ENCODE results near the gene RPL22L1.
A peak's percentile ranks its signal among the peaks of the same experiment; 100 is the strongest.
"Not testable (repeated sequence)": the region's sequence is repeated elsewhere in the genome, so short reads cannot be mapped to it uniquely, and the experiment has no call there.

RPL22L1 gene

DNA sequence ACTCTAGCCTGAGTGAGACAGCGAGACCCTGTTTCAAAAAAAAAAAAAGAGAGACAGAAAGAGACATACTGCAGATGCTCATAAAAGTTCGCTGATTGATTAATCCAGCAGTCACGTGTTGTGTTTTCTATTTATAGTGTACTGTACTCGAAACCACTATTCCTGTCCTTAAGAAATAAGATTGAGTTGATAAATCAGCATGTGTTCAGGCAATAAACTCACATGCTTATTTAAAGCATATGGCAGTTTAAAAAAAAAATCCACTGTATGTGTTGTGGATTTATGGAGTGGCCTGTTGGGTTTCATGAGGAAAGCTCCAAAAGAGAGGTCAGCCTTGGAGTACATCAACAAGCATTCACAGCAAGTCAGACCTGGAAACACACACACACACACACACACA lies 17.7 kb downstream of the RPL22L1 start:
- Histone ChIP-seq H3K36me3 (ENCODE audit: control insufficient read depth, insufficient read depth, low read length, severe bottlenecking) (no peaks in the 10 kb centered on the region), H3K4me1 (ENCODE audit: control insufficient read depth, insufficient read depth, low read length) (no peaks in the 10 kb centered on the region), H3K27me3 (replicated peaks; ENCODE audit: control insufficient read depth, insufficient read depth, low read length) (no peaks in the 10 kb centered on the region), H3K4me3 (ENCODE audit: low read length) (no peak overlapping the region), H3K9ac (ENCODE audit: low read length) (no peak overlapping the region), H3K9me3 (ENCODE audit: control insufficient read depth, low read length) (no peaks in the 10 kb centered on the region)
- DNase-seq (ENCODE audit: low read depth) = no peak

DNA sequence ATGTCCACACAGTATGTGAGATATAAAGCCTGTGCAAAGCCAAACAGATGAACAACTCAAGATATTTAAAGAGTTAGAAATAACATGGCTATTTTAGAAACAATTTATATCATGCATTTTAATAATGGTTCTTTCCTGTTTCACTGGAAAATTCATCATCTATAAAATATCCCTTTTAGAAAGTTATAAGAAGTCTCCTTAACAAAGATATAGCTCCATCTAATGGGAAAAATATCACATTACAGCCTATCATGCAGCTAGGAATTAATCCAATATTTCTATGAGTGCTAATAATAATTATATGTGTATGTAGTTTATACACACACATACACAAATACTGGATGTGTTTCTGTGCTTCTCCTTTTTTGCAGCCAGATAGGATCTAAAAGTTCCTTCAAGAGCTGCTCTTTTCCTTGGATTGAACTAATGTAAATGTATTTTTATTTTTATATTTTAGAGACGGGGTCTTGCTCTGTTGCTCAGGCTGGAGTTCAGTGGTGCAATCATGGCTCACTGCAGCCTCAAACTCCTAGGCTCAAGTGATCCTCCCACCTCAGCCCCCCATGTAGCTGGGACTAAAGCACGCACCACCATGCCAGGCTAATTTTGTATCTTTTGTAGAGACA lies 21.6 kb downstream of the RPL22L1 start:
- DNase-seq (ENCODE audit: low read depth) = peak; percentile 69
- no peaks in the 10 kb centered on the region for H3K36me3 ChIP-seq (ENCODE audit: control insufficient read depth, insufficient read depth, low read length, severe bottlenecking)
- H3K9ac ChIP-seq (ENCODE audit: low read length) = no peak overlapping the region
- H3K4me1 ChIP-seq (ENCODE audit: control insufficient read depth, insufficient read depth, low read length) = no peaks in the 10 kb centered on the region
- no peaks in the 10 kb centered on the region for H3K27me3 ChIP-seq (replicated peaks; ENCODE audit: control insufficient read depth, insufficient read depth, low read length)
- H3K9me3 ChIP-seq (ENCODE audit: control insufficient read depth, low read length) = no peaks in the 10 kb centered on the region
- no peak overlapping the region for H3K4me3 ChIP-seq (ENCODE audit: low read length)

DNA sequence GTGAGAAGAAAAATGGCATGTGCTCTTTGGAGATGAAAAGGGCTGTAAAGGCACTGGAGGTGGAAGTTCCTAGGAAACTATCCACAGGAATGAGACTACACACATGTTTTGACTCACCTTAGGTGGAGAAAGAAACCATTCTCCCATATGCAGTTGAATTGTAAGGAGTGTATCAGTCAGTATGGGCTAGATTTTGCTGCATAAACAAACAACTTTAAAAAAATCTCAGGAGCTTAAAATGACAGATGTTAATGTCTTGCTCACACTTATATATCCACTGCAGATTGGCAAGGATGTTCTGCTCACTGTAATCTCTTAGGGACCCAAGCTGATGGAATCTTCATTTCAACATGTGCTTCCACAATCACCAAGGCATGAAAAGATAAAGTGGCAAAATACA lies 25.6 kb downstream of the RPL22L1 start:
- no peaks in the 10 kb centered on the region for H3K36me3 ChIP-seq (ENCODE audit: control insufficient read depth, insufficient read depth, low read length, severe bottlenecking)
- H3K9me3 ChIP-seq (ENCODE audit: control insufficient read depth, low read length) = no peaks in the 10 kb centered on the region
- no peak overlapping the region for H3K4me3 ChIP-seq (ENCODE audit: low read length)
- H3K9ac ChIP-seq (ENCODE audit: low read length) = no peak overlapping the region
- H3K27me3 ChIP-seq (replicated peaks; ENCODE audit: control insufficient read depth, insufficient read depth, low read length) = no peaks in the 10 kb centered on the region
- no peaks in the 10 kb centered on the region for H3K4me1 ChIP-seq (ENCODE audit: control insufficient read depth, insufficient read depth, low read length)
- DNase-seq (ENCODE audit: low read depth) = no peak

DNA sequence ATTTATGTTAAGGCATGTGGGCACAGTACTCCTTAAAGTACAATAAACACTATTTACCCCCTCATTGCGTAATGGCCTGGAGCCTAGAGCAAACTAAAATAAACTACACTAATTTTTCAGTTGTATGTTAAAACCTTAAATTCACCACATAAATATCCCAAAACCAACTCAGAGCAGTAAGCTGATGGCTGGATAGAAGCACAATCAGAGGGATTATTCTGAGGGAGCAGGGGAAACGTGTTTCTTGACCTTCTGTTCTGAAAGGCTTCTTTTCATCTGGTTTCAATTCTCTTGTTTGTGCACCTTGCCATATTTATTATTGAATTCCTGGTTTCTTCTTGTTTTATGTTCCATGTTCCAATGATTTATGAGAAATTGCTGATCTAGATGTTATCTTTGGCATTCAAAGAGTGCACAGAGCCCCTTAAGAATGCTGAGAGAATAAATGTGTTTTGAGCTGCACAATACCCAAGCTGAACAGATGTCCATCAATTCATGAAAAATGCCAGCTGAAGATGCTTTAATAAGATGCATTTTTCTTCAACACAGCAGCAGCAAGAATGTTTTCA lies 29.6 kb downstream of the RPL22L1 start:
- H3K4me3 ChIP-seq (ENCODE audit: low read length) = no peak overlapping the region
- H3K27me3 ChIP-seq (replicated peaks; ENCODE audit: control insufficient read depth, insufficient read depth, low read length) = no peaks in the 10 kb centered on the region
- no peaks in the 10 kb centered on the region for H3K4me1 ChIP-seq (ENCODE audit: control insufficient read depth, insufficient read depth, low read length)
- DNase-seq (ENCODE audit: low read depth) = peak; percentile 78
- H3K9ac ChIP-seq (ENCODE audit: low read length) = no peak overlapping the region
- no peaks in the 10 kb centered on the region for H3K36me3 ChIP-seq (ENCODE audit: control insufficient read depth, insufficient read depth, low read length, severe bottlenecking)
- H3K9me3 ChIP-seq (ENCODE audit: control insufficient read depth, low read length) = no peaks in the 10 kb centered on the region

DNA sequence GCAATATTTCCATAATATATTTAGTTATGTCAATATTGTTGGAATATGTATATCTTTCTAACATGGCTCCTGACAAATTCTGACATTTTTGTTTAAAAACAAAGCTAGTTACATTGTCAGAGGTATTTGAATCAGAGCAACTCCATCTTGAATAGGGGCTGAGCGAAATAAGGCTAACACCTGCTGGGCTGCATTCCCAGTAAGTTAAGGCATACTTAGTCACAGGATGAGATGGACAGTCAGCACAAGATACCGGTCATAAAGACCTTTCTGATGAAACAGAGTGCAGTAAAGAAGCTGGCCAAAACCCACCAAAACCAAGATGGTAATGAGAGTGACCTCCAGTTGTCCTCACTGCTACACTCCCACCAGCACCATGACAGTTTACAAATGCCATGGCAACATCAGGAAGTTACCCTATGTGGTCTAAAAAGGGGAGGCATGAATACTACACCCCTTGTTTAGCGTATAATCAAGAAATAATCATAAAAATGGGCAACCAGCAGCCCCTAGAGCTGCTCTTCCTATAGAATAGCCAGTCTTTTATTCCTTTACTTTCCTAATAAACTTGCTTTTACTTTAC lies 30.4 kb downstream of the RPL22L1 start:
- Histone ChIP-seq H3K9ac (ENCODE audit: low read length) (no peak overlapping the region), H3K27me3 (replicated peaks; ENCODE audit: control insufficient read depth, insufficient read depth, low read length) (no peaks in the 10 kb centered on the region), H3K9me3 (ENCODE audit: control insufficient read depth, low read length) (no peaks in the 10 kb centered on the region), H3K4me1 (ENCODE audit: control insufficient read depth, insufficient read depth, low read length) (no peaks in the 10 kb centered on the region), H3K4me3 (ENCODE audit: low read length) (no peak overlapping the region), H3K36me3 (ENCODE audit: control insufficient read depth, insufficient read depth, low read length, severe bottlenecking) (no peaks in the 10 kb centered on the region)
- no peak for DNase-seq (ENCODE audit: low read depth)

DNA sequence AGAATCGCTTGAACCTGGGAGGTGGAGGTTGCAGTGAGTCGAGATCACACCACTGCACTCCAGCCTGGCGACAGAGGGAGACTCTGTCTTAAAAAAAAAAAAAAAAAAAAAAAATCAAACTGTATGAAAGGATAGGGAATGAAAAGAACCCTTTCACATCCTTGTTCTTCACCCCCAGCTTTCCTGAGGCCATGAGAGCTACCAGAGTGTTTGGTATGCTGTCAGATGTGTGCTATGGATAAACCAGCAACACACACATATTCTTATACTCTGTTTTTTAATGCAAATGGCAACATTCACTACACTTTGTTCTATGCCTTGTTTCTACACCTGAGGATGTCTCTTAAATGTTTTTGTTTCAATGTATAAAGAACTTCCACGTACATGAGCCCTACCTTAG lies 33.5 kb downstream of the RPL22L1 start:
- no peak for DNase-seq (ENCODE audit: low read depth)
- Histone ChIP-seq H3K9ac (ENCODE audit: low read length) (no peak overlapping the region), H3K9me3 (ENCODE audit: control insufficient read depth, low read length) (no peaks in the 10 kb centered on the region), H3K36me3 (ENCODE audit: control insufficient read depth, insufficient read depth, low read length, severe bottlenecking) (no peaks in the 10 kb centered on the region), H3K4me3 (ENCODE audit: low read length) (no peak overlapping the region), H3K4me1 (ENCODE audit: control insufficient read depth, insufficient read depth, low read length) (no peaks in the 10 kb centered on the region), H3K27me3 (replicated peaks; ENCODE audit: control insufficient read depth, insufficient read depth, low read length) (no peaks in the 10 kb centered on the region)

DNA sequence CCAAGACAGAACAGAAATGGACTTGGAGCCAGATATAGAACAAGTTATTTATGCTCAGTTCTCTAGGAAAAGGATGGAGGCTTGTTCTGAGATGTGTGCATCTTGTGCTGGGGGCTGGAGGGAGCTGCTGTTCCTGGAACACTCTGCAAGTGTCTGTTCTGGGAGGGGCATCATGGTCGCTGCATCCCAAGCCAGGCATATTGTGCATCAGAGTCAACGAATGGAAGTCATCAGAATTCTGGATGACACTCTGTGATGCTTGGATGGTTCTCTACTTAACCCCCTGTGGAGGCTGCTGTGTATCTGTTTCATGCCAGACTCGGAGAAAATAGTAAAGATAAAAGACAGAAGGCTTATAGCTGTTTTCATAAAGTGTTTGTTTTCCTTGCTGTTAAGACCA lies 34.7 kb downstream of the RPL22L1 start:
- Histone ChIP-seq H3K9me3 (ENCODE audit: control insufficient read depth, low read length) (no peaks in the 10 kb centered on the region), H3K36me3 (ENCODE audit: control insufficient read depth, insufficient read depth, low read length, severe bottlenecking) (no peaks in the 10 kb centered on the region)
- DNase-seq (ENCODE audit: low read depth) = no peak

DNA sequence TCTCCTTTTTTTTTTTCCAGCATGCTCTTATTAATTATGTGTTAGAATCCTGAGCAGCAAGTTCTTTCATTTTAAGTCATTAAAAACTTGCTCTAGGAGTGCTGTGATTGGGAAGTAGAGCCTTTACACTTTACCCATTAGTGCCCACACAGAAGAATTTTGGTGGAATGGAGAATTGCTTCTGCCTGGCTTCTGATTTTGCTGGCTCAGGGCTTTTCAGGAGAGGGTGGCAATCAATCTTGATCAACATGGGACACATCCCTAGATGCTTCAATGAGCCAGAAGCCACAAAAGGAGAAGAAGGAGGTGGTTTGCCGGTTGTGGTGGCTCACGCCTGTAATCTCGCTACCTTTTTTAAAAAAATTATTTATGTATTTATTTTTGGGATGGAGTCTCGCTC lies 39.4 kb downstream of the RPL22L1 start:
- Histone ChIP-seq H3K4me1 (ENCODE audit: control insufficient read depth, insufficient read depth, low read length) (no peaks in the 10 kb centered on the region), H3K27me3 (replicated peaks; ENCODE audit: control insufficient read depth, insufficient read depth, low read length) (no peaks in the 10 kb centered on the region), H3K9ac (ENCODE audit: low read length) (no peak overlapping the region), H3K9me3 (ENCODE audit: control insufficient read depth, low read length) (no peaks in the 10 kb centered on the region), H3K36me3 (ENCODE audit: control insufficient read depth, insufficient read depth, low read length, severe bottlenecking) (no peaks in the 10 kb centered on the region), H3K4me3 (ENCODE audit: low read length) (no peak overlapping the region)
- no peak for DNase-seq (ENCODE audit: low read depth)

More for the DNA sequence above, 34.7 kb downstream of the RPL22L1 start:
- no peaks in the 10 kb centered on the region for H3K27me3 ChIP-seq (replicated peaks; ENCODE audit: control insufficient read depth, insufficient read depth, low read length)
- no peaks in the 10 kb centered on the region for H3K4me1 ChIP-seq (ENCODE audit: control insufficient read depth, insufficient read depth, low read length)
- no peak overlapping the region for H3K4me3 ChIP-seq (ENCODE audit: low read length)
- no peak overlapping the region for H3K9ac ChIP-seq (ENCODE audit: low read length)

DNA sequence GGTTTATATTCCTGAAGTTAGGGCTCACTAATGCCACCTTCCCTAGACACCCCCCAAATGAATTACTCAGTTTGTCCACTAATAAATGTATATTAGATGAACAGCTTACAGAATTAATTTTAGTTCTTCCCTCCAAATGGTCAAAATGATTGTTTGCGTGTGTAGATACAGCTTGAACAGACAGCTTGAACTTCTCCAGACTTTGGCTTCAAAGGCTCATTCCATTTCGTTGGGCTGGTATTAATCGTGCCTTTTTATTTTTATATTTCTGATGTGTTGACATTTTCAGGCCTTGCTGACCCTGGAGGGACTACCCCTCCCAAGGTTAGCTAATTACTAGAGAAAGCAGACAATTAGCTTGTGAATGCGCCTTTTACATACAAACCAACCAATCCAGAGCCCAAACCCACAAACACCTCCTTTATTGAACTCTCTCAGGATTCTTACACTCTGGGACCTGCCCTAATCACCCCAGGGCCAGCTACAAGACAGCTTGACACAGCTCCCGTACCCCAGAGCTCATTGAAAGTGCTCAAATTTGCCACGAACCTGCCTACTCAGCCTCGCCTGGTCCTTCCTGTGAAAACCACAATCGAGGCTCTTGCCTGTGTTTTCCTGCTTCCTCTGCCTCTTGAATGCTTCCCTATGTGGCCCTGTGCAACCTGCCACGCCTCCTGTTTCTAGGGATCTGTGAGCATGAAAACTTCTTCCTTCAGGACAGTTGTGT lies 40.3 kb downstream of the RPL22L1 start:
- H3K9me3 ChIP-seq (ENCODE audit: control insufficient read depth, low read length) = no peaks in the 10 kb centered on the region
- no peaks in the 10 kb centered on the region for H3K36me3 ChIP-seq (ENCODE audit: control insufficient read depth, insufficient read depth, low read length, severe bottlenecking)
- H3K9ac ChIP-seq (ENCODE audit: low read length) = no peak overlapping the region
- no peak overlapping the region for H3K4me3 ChIP-seq (ENCODE audit: low read length)
- H3K27me3 ChIP-seq (replicated peaks; ENCODE audit: control insufficient read depth, insufficient read depth, low read length) = no peaks in the 10 kb centered on the region
- no peak for DNase-seq (ENCODE audit: low read depth)
- no peaks in the 10 kb centered on the region for H3K4me1 ChIP-seq (ENCODE audit: control insufficient read depth, insufficient read depth, low read length)

DNA sequence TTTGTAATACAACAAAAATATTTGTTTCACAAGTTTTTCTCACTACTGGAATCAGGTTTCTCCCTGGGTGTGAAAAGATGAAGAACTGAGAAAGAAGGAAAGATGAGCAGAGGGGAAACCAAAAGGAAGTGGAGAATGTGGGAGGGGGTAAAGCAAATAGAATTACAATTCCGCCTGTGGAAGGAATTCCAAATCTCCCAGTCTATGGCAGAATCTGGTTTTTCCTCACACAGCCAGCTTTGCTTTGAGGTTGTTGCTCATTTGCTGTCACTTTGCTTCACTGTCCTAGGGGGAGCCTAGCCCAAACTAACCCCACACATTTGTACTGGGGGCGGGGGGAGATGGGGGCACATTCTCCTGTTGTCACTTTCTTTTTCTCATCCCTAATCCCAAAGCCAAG lies 43.9 kb downstream of the RPL22L1 start:
- Histone ChIP-seq H3K4me1 (ENCODE audit: control insufficient read depth, insufficient read depth, low read length) (no peaks in the 10 kb centered on the region), H3K4me3 (ENCODE audit: low read length) (no peak overlapping the region), H3K9me3 (ENCODE audit: control insufficient read depth, low read length) (no peaks in the 10 kb centered on the region), H3K36me3 (ENCODE audit: control insufficient read depth, insufficient read depth, low read length, severe bottlenecking) (no peaks in the 10 kb centered on the region), H3K9ac (ENCODE audit: low read length) (no peak overlapping the region), H3K27me3 (replicated peaks; ENCODE audit: control insufficient read depth, insufficient read depth, low read length) (no peaks in the 10 kb centered on the region)
- DNase-seq (ENCODE audit: low read depth) = no peak

DNA sequence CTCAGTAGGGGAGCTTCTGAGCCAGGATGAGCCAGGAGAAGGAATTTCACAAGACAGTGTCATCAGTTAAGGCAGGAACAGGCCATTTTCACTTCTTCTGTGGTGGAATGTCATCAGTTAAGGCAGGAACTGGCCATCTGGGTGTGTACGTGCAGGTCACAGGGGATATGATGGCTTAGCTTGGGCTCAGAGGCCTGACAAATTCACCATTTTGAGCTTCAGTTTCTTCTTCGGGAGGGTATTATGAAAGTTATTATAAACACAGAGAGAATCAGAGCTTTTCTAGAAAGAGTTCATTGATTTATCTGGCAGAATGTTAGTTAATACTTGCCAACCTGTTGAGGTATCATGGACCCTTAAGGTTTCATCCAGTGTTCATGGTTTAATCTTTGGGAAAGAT lies 46.4 kb downstream of the RPL22L1 start:
- not testable (repeated sequence) for H3K9me3 ChIP-seq (ENCODE audit: control insufficient read depth, low read length); H3K27me3 ChIP-seq (replicated peaks; ENCODE audit: control insufficient read depth, insufficient read depth, low read length); DNase-seq (ENCODE audit: low read depth); H3K9ac ChIP-seq (ENCODE audit: low read length); H3K4me3 ChIP-seq (ENCODE audit: low read length); H3K4me1 ChIP-seq (ENCODE audit: control insufficient read depth, insufficient read depth, low read length); H3K36me3 ChIP-seq (ENCODE audit: control insufficient read depth, insufficient read depth, low read length, severe bottlenecking)
